HL-60 (cell line): ENCODE measurements around the gene FAM136A.

Experiments
- DNase-seq, 2 experiments: peaks; one replicate each; pipeline ENCODE4 v3.0.0-alpha.2; 2010 to 2020; ENCODE audit warnings: low read depth in 1 of 2, low spot score in 1 of 2
- H3K27ac ChIP-seq: fragments of 250-450 bp; sonication (Bioruptor Pico); replicated peaks from 2 replicates; pipeline ENCODE4 v1.5.1; 2020; ENCODE audit warnings: mild to moderate bottlenecking, moderate library complexity
- H3K27me3 ChIP-seq: fragments of 250-450 bp; sonication (Bioruptor Pico); 2 replicates; pipeline ENCODE4 v1.5.1; 2021; ENCODE audit warnings: mild to moderate bottlenecking, moderate library complexity; ENCODE audit not compliant: insufficient read depth, poor library complexity, severe bottlenecking
- H3K4me3 ChIP-seq: replicated peaks from 2 replicates; pipeline ENCODE4 v1.5.1; 2011; ENCODE audit warnings: mild to moderate bottlenecking, control low read depth, low read length; ENCODE audit not compliant: insufficient read depth
- GABPA ChIP-seq: IDR thresholded peaks from 2 replicates; pipeline ENCODE4 v1.6.1; 2012; ENCODE audit warnings: low read depth
- POLR2AphosphoS5 ChIP-seq: IDR thresholded peaks from 2 replicates; pipeline ENCODE4 v1.6.1; 2012; ENCODE audit warnings: low read depth
- SPI1 ChIP-seq: IDR thresholded peaks from 2 replicates; pipeline ENCODE4 v1.6.1; 2012; ENCODE audit warnings: low read depth, mild to moderate bottlenecking, borderline replicate concordance
- TF ChIP-seq, protein P1 (sequence below): IDR thresholded peaks from one replicate; pipeline ENCODE4 v1.5.1; 2011; ENCODE audit warnings: low read length, control low read depth, inconsistent platforms; ENCODE audit not compliant: insufficient read depth
- TF ChIP-seq, protein P2 (sequence below): IDR thresholded peaks from 2 replicates; pipeline ENCODE4 v1.6.1; 2012; ENCODE audit warnings: low read depth; ENCODE audit not compliant: insufficient replicate concordance

Gene FAM136A

DNA sequence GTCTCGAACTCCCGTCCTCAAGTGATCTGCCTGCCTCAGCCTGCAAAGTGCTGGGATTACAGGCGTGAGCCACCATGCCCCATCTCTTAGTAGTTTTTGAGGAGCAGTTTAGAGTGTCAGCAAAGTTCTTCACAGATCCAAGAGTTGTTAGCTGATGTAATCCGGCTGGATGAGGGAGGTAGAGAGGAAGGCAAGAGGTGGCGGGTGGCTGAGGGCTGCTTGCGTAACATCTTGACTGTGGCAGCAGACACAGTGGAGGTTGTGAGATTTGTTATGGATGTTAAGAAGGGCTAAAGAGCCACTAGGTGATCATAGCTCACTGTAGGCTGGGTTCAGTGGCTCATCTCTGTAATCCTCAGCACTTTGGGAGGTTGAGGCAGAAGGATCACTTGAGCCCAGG, 19.5 kb upstream of the FAM136A start:
- peak in 1 of 2 experiments; percentile 63 for DNase-seq
- no peak overlapping the region for H3K4me3 ChIP-seq
- H3K27ac ChIP-seq: no peak overlapping the region
- TF ChIP-seq GABPA (no peak), POLR2AphosphoS5 (no peak), SPI1 (no peak)
- TF ChIP-seq, protein P1, sequence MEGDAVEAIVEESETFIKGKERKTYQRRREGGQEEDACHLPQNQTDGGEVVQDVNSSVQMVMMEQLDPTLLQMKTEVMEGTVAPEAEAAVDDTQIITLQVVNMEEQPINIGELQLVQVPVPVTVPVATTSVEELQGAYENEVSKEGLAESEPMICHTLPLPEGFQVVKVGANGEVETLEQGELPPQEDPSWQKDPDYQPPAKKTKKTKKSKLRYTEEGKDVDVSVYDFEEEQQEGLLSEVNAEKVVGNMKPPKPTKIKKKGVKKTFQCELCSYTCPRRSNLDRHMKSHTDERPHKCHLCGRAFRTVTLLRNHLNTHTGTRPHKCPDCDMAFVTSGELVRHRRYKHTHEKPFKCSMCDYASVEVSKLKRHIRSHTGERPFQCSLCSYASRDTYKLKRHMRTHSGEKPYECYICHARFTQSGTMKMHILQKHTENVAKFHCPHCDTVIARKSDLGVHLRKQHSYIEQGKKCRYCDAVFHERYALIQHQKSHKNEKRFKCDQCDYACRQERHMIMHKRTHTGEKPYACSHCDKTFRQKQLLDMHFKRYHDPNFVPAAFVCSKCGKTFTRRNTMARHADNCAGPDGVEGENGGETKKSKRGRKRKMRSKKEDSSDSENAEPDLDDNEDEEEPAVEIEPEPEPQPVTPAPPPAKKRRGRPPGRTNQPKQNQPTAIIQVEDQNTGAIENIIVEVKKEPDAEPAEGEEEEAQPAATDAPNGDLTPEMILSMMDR: no peak
- TF ChIP-seq, protein P2, sequence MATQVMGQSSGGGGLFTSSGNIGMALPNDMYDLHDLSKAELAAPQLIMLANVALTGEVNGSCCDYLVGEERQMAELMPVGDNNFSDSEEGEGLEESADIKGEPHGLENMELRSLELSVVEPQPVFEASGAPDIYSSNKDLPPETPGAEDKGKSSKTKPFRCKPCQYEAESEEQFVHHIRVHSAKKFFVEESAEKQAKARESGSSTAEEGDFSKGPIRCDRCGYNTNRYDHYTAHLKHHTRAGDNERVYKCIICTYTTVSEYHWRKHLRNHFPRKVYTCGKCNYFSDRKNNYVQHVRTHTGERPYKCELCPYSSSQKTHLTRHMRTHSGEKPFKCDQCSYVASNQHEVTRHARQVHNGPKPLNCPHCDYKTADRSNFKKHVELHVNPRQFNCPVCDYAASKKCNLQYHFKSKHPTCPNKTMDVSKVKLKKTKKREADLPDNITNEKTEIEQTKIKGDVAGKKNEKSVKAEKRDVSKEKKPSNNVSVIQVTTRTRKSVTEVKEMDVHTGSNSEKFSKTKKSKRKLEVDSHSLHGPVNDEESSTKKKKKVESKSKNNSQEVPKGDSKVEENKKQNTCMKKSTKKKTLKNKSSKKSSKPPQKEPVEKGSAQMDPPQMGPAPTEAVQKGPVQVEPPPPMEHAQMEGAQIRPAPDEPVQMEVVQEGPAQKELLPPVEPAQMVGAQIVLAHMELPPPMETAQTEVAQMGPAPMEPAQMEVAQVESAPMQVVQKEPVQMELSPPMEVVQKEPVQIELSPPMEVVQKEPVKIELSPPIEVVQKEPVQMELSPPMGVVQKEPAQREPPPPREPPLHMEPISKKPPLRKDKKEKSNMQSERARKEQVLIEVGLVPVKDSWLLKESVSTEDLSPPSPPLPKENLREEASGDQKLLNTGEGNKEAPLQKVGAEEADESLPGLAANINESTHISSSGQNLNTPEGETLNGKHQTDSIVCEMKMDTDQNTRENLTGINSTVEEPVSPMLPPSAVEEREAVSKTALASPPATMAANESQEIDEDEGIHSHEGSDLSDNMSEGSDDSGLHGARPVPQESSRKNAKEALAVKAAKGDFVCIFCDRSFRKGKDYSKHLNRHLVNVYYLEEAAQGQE: no peak
- H3K27me3 ChIP-seq: no peaks in the 10 kb centered on the region

DNA sequence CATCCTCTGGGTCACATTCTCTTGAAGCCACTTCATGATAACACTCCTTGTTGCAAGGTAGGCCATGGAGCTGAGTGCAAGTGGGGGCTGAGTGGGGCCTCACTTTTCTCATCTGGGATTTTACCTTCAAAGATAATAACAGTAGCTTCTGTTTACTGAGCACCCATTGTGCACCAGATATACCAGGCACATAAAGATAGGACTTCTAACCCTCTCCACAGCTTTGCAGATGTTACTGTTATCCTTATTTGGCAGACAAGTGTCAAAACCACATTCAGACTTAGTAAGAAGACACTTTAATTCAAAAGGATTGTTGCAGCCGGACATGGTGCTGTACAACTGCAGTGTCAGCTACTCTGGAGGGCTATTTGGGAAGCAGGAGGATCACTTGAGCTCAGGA, 12.8 kb upstream of the FAM136A start:
- Histone ChIP-seq H3K27ac (no peak overlapping the region), H3K4me3 (no peak overlapping the region), H3K27me3 (no peaks in the 10 kb centered on the region)
- TF ChIP-seq GABPA: no peak
- TF ChIP-seq, protein P2: no peak
- TF ChIP-seq, protein P1: no peak
- TF ChIP-seq POLR2AphosphoS5: no peak
- TF ChIP-seq SPI1: no peak
- no peak for DNase-seq

DNA sequence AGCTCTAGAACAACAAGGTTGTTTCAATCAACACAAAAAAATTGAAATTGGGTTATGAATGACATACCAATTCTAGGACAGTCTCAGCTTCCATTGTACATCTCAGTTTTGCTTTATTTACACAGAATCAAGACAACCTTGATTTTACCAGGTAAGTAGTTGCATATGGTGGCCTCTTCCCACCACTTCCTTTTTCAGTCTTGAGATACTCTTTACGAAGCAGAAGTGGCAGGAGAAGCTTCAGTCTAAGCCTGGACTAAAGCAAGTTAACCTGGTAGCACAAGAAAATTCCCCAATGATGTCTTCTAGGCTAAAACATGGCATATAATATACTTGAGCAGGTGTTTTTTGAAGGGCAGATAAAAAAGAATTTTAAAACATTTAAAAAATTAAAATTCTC, 10.7 kb upstream of the FAM136A start:
- Histone ChIP-seq H3K4me3 (no peak overlapping the region), H3K27ac (no peak overlapping the region), H3K27me3 (no peaks in the 10 kb centered on the region)
- no peak for DNase-seq
- TF ChIP-seq, protein P2: no peak
- TF ChIP-seq GABPA (no peak), POLR2AphosphoS5 (no peak), SPI1 (peak; percentile 90)
- TF ChIP-seq, protein P1: no peak
